K562 (cell line): ENCODE measurements around the gene UBE2E3. TPM values are rescaled to one million over a fixed set of nuclear protein-coding genes. Genes with fewer than 3 reads are reported as not detected.

Source experiments
- ADNP ChIP-seq: fragments of 200-800 bp; sonication (Bioruptor generic); IDR thresholded peaks from 2 replicates; pipeline ENCODE4 v1.6.1; 2016; ENCODE audit warnings: missing genetic modification characterization, missing compliant biosample characterization
- ATF1 ChIP-seq, 2 experiments: fragments of 450-650 bp in 1 of 2; IDR thresholded peaks; 2 replicates each; pipeline ENCODE4 v1.6.1; 2016; ENCODE audit warnings: missing compliant biosample characterization in 1 of 2, missing genetic modification characterization in 1 of 2
- BCLAF1 ChIP-seq, 2 experiments: fragments of 450-650 bp in 1 of 2; IDR thresholded peaks; 2 replicates each; pipeline ENCODE4 v1.6.1; 2011 to 2017; ENCODE audit warnings: low read depth in 2 of 2, antibody characterized with exemption in 1 of 2, borderline replicate concordance in 1 of 2, low read length in 1 of 2, mild to moderate bottlenecking in 1 of 2, mixed read lengths in 1 of 2; ENCODE audit not compliant: control insufficient read depth in 1 of 2
- BDP1 ChIP-seq: IDR thresholded peaks from 3 replicates; pipeline ENCODE4 v1.6.1; 2011; ENCODE audit not compliant: insufficient read length, insufficient read depth
- CTBP1 ChIP-seq: fragments of 450-650 bp; IDR thresholded peaks from 2 replicates; pipeline ENCODE4 v1.6.1; 2016; ENCODE audit warnings: borderline replicate concordance
- EHMT2 ChIP-seq: fragments of 450-650 bp; IDR thresholded peaks from 2 replicates; pipeline ENCODE4 v1.6.1; 2018; ENCODE audit warnings: antibody characterized with exemption
- EP400 ChIP-seq: fragments of 450-650 bp; IDR thresholded peaks from 2 replicates; pipeline ENCODE4 v1.6.1; 2017; ENCODE audit warnings: antibody characterized with exemption, mild to moderate bottlenecking, moderate library complexity
- HCFC1 ChIP-seq: IDR thresholded peaks from 2 replicates; pipeline ENCODE4 v1.6.1; 2012; ENCODE audit warnings: low read depth, low read length, improper control_type of control experiment
- HDAC8 ChIP-seq: fragments of 450-650 bp; IDR thresholded peaks from 2 replicates; pipeline ENCODE4 v1.6.1; 2016; ENCODE audit warnings: mild to moderate bottlenecking, missing genetic modification characterization, moderate library complexity, missing compliant biosample characterization
- JUND ChIP-seq, 2 experiments: IDR thresholded peaks; 2 replicates in 1 of 2; 3 replicates in 1 of 2; pipeline ENCODE4 v1.6.1; 2011; ENCODE audit warnings: borderline replicate concordance in 2 of 2, low read depth in 2 of 2, low read length in 2 of 2, improper control_type of control experiment in 1 of 2, missing biosample characterization in 1 of 2, missing genetic modification characterization in 1 of 2, missing genetic modification reagents in 1 of 2
- KLF10 ChIP-seq: fragments of 250-450 bp; sonication (Bioruptor Pico); IDR thresholded peaks from 2 replicates; pipeline ENCODE4 v1.6.1; 2021; ENCODE audit warnings: matching md5 sums
- MIER1 ChIP-seq: fragments of 450-650 bp; IDR thresholded peaks from 2 replicates; pipeline ENCODE4 v1.6.1; 2016; ENCODE audit warnings: antibody characterized with exemption, mild to moderate bottlenecking, low read depth
- MTA1 ChIP-seq: fragments of 450-650 bp; IDR thresholded peaks from 2 replicates; pipeline ENCODE4 v1.6.1; 2017; ENCODE audit warnings: borderline replicate concordance
- MTF1 ChIP-seq: fragments of 250-450 bp; sonication (Bioruptor Pico); IDR thresholded peaks from 2 replicates; pipeline ENCODE4 v1.9.0; 2021; ENCODE audit warnings: moderate library complexity, mild to moderate bottlenecking, inconsistent platforms, borderline replicate concordance
- POLR3A ChIP-seq: IDR thresholded peaks from 2 replicates; pipeline ENCODE4 v1.6.1; 2011; ENCODE audit warnings: borderline replicate concordance, mild to moderate bottlenecking, moderate library complexity; ENCODE audit not compliant: insufficient read length, insufficient read depth; ENCODE audit errors: extremely low read depth
- POU5F1 ChIP-seq: fragments of 150-350 bp; IDR thresholded peaks from 2 replicates; pipeline ENCODE4 v1.6.1; 2014; ENCODE audit warnings: borderline replicate concordance, low read length, low read depth, mild to moderate bottlenecking; ENCODE audit not compliant: partially characterized antibody
- RBM14 ChIP-seq: fragments of 200-400 bp; formaldehyde crosslinking; IDR thresholded peaks from 2 replicates; pipeline ENCODE4 v1.6.1; 2018; ENCODE audit warnings: low read depth, mild to moderate bottlenecking, low read length, moderate library complexity, borderline replicate concordance; ENCODE audit not compliant: insufficient read depth
- SLC30A9 ChIP-seq: fragments of 250-450 bp; sonication (Bioruptor Pico); IDR thresholded peaks from 2 replicates; pipeline ENCODE4 v1.8.0; 2022; ENCODE audit warnings: mild to moderate bottlenecking, moderate library complexity
- TBL1XR1 ChIP-seq, 2 experiments: IDR thresholded peaks; 2 replicates each; pipeline ENCODE4 v1.6.1; 2012; ENCODE audit warnings: improper control_type of control experiment in 2 of 2, low read length in 2 of 2, mild to moderate bottlenecking in 1 of 2
- YBX1 ChIP-seq: fragments of 450-650 bp; IDR thresholded peaks from 2 replicates; pipeline ENCODE4 v1.7.1; 2016; ENCODE audit warnings: mild to moderate bottlenecking
- ZFP30 ChIP-seq: fragments of 250-450 bp; sonication (Bioruptor Pico); IDR thresholded peaks from 2 replicates; pipeline ENCODE4 v1.8.0; 2022; ENCODE audit warnings: moderate library complexity, mild to moderate bottlenecking, inconsistent platforms, borderline replicate concordance
- ZNF12 ChIP-seq: sonication (generic); formaldehyde crosslinking; IDR thresholded peaks from 2 replicates; pipeline ENCODE4 v1.4.0; 2020; ENCODE audit warnings: mild to moderate bottlenecking, missing genetic modification reagents
- ZNF124 ChIP-seq: sonication (generic); formaldehyde crosslinking; IDR thresholded peaks from 2 replicates; pipeline ENCODE4 v1.8.1; 2022; ENCODE audit warnings: missing genetic modification reagents
- ZNF23 ChIP-seq: fragments of 250-450 bp; sonication (Bioruptor Pico); IDR thresholded peaks from 2 replicates; pipeline ENCODE4 v1.4.0; 2020; ENCODE audit warnings: mild to moderate bottlenecking
- ZNF232 ChIP-seq: sonication (generic); formaldehyde crosslinking; IDR thresholded peaks from 2 replicates; pipeline ENCODE4 v1.8.0; 2022; ENCODE audit warnings: mild to moderate bottlenecking, missing genetic modification reagents
- ZNF431 ChIP-seq: sonication (generic); formaldehyde crosslinking; IDR thresholded peaks from 2 replicates; pipeline ENCODE4 v1.8.0; 2022; ENCODE audit warnings: mild to moderate bottlenecking, missing genetic modification reagents
- polyA plus RNA-seq, 8 experiments: library from polyadenylated mRNA; depleted of rRNA in 4 of 8; stranded (reverse) in 5 of 8; unstranded in 3 of 8; fragments of >200 nt; fragmentation: Nextera tagmentation in 2 of 8; fragmentation: Illumina TruSeq in 1 of 8; extraction: Ambion mirVana in 2 of 8; extraction: Trizol in 1 of 8; gene quantifications; 2 replicates each; pipeline versions ENCODE4 v1.2.1 to v1.2.3, GENCODE V29; 2011 to 2014; ENCODE audit warnings: inconsistent platforms in 1 of 8, missing spikeins in 1 of 8
- total RNA-seq, 7 experiments: library from RNA; depleted of rRNA in 6 of 7; stranded (reverse); fragments of >200 nt in 6 of 7; fragmentation: Illumina TruSeq in 2 of 7; extraction: Trizol in 2 of 7; gene quantifications; 2 replicates each; pipeline versions ENCODE4 v1.2.1 to v1.2.3, GENCODE V29; 2011 to 2021; ENCODE audit warnings: low replicate concordance in 1 of 7

Gene UBE2E3
- total and polyA plus RNA-seq, 9 of the 15 experiments (the other 6 are each of a cell fraction or from before 2014, with no cell fraction given), result 58.2 to 173 (median 78.0) TPM

- TF ChIP-seq ZNF124 (CRISPR knock-in tag), result no peak
- no peak for TF ChIP-seq ATF1 (CRISPR knock-in tag; IDR thresholded peaks at IDR 0.05)
- 0 out of 2 replicates have a peak, but pooled peaks have one; percentile 24 for TF ChIP-seq ATF1 (tag; IDR thresholded peaks at IDR 0.05)
- no peak for TF ChIP-seq BDP1
- no peak for TF ChIP-seq TBL1XR1 (IDR thresholded peaks at IDR 0.05; ENCODE audit: low read length in 2 of 2)
- TF ChIP-seq ZNF23, result no peak
- TF ChIP-seq HDAC8 (tag), result peak; percentile 77; the same call in 1 of the 2 replicates
- TF ChIP-seq SLC30A9 (CRISPR knock-in tag), result no peak
- TF ChIP-seq JUND (IDR thresholded peaks at IDR 0.05; ENCODE audit: borderline replicate concordance, low read depth, low read length), result 0 out of 2 replicates have a peak, but pooled peaks have one; percentile 49
- TF ChIP-seq JUND (tag; IDR thresholded peaks at IDR 0.05; ENCODE audit: borderline replicate concordance, low read depth, low read length), result no peak; the same call in 2 of the 3 replicates
- no peak for TF ChIP-seq MTA1
- no peak for TF ChIP-seq ZNF431 (CRISPR knock-in tag)
- no peak for TF ChIP-seq RBM14
- TF ChIP-seq YBX1, result no peak
- TF ChIP-seq KLF10 (CRISPR knock-in tag), result no peak
- no peak for TF ChIP-seq MTF1
- no peak for TF ChIP-seq ADNP (tag)
- TF ChIP-seq ZNF232, result no peak
- 0 out of 2 replicates have a peak, but pooled peaks have one; percentile 23 for TF ChIP-seq EP400
- TF ChIP-seq CTBP1, result peak; percentile 80; the same call in 1 of the 2 replicates
- TF ChIP-seq POU5F1, result no peak
- TF ChIP-seq ZNF12 (CRISPR knock-in tag), result no peak
- no peak for TF ChIP-seq BCLAF1 (IDR thresholded peaks at IDR 0.05; ENCODE audit: borderline replicate concordance in 1 of 2, control insufficient read depth in 1 of 2, low read depth in 2 of 2, low read length in 1 of 2)
- TF ChIP-seq MIER1, result no peak
- no peak for TF ChIP-seq EHMT2
- no peak for TF ChIP-seq ZFP30 (CRISPR knock-in tag)
- TF ChIP-seq HCFC1, result no peak
- no peak for TF ChIP-seq POLR3A
Measured at GRCh38 chr2:180980106-180980942, at the start of gene UBE2E3 (continued).
